H1 (cell line): ENCODE results near the gene HACD2. TPM values are rescaled to one million over a fixed set of nuclear protein-coding genes. Genes with fewer than 3 reads are reported as not detected.

Source experiments
- CTCF ChIA-PET: fragments of 300-600 bp; sonication (Branson Sonifier 250); formaldehyde crosslinking; loops from one replicate; lab custom pipeline; 2021; ENCODE audit not compliant: partially characterized antibody; lab: Charles Lee
- POLR2A ChIA-PET: fragments of 300-600 bp; sonication (Branson Sonifier 250); formaldehyde crosslinking; loops from one replicate; lab custom pipeline; 2021; ENCODE audit warnings: inconsistent platforms; ENCODE audit not compliant: partially characterized antibody; lab: Charles Lee
- DNase-seq, 2 experiments: peaks; one replicate each; pipeline versions ENCODE4 v3.0.0 to v3.0.0-alpha.2; 2010 to 2022; ENCODE audit warnings: low spot score in 2 of 2, low read depth in 1 of 2, mixed read lengths in 1 of 2
- FAIRE-seq: peaks from 2 replicates; lab custom pipeline; 2011; peaks lifted over from hg19 to GRCh38; lab: Jason Lieb, UNC
- H2AFZ ChIP-seq: 2 replicates; pipeline ENCODE4 v1.8.1; 2012; ENCODE audit warnings: low read length, inconsistent platforms
- H2AK5ac ChIP-seq: 2 replicates; pipeline ENCODE4 v1.6.1; 2013; ENCODE audit warnings: low read depth, low read length
- H2BK120ac ChIP-seq: replicated peaks from 2 replicates; pipeline ENCODE3; 2013; ENCODE audit warnings: low read depth, low read length, inconsistent platforms
- H2BK12ac ChIP-seq: 2 replicates; pipeline ENCODE4 v1.6.1; 2013; ENCODE audit warnings: low read depth, low read length
- H2BK15ac ChIP-seq: 2 replicates; pipeline ENCODE4 v1.6.1; 2013; ENCODE audit warnings: low read length
- H2BK20ac ChIP-seq: 2 replicates; pipeline ENCODE4 v1.6.1; 2013; ENCODE audit warnings: low read length
- H2BK5ac ChIP-seq: 2 replicates; pipeline ENCODE4 v1.6.1; 2013; ENCODE audit warnings: low read depth, low read length
- H3K14ac ChIP-seq: 2 replicates; pipeline ENCODE4 v1.6.1; 2013; ENCODE audit warnings: inconsistent platforms; ENCODE audit not compliant: insufficient read length
- H3K18ac ChIP-seq: 2 replicates; pipeline ENCODE4 v1.6.1; 2013; ENCODE audit warnings: low read length; ENCODE audit errors: extremely low read depth
- H3K23ac ChIP-seq: 2 replicates; pipeline ENCODE4 v1.6.1; 2013; ENCODE audit warnings: inconsistent platforms; ENCODE audit not compliant: insufficient read length
- H3K23me2 ChIP-seq: 2 replicates; pipeline ENCODE4 v1.6.1; 2013; ENCODE audit warnings: low read depth, low read length
- H3K27ac ChIP-seq: 2 replicates; pipeline ENCODE4 v1.6.1; 2011; ENCODE audit warnings: low read depth, low read length, inconsistent platforms
- H3K27me3 ChIP-seq, 4 experiments: replicated peaks in 1 of 4; 1 replicate in 1 of 4; 2 replicates in 3 of 4; pipeline versions ENCODE4 v1.6.1 to v1.8.1; 2011 to 2013; ENCODE audit warnings: low read length in 3 of 4, mild to moderate bottlenecking in 3 of 4, inconsistent platforms in 2 of 4, mixed read lengths in 2 of 4, moderate library complexity in 1 of 4; ENCODE audit not compliant: control insufficient read depth in 3 of 4, insufficient read depth in 3 of 4; ENCODE audit errors: extremely low read depth in 1 of 4
- H3K36me3 ChIP-seq, 4 experiments: 2 replicates each; pipeline versions ENCODE4 v1.6.1 to v1.8.1; 2011 to 2013; ENCODE audit warnings: mild to moderate bottlenecking in 4 of 4, low read length in 3 of 4, moderate library complexity in 2 of 4, control low read depth in 1 of 4, inconsistent platforms in 1 of 4; ENCODE audit not compliant: insufficient read depth in 4 of 4, control insufficient read depth in 2 of 4
- H3K4ac ChIP-seq: replicated peaks from 2 replicates; pipeline ENCODE3; 2013; ENCODE audit warnings: low read length, low read depth, mixed read lengths, inconsistent platforms; ENCODE audit not compliant: insufficient read length
- H3K4me1 ChIP-seq, 4 experiments: replicated peaks in 1 of 4; 1 replicate in 1 of 4; 2 replicates in 3 of 4; pipeline versions ENCODE4 v1.6.1 to v1.8.1; 2011 to 2013; ENCODE audit warnings: low read length in 3 of 4, inconsistent platforms in 2 of 4, mixed read lengths in 1 of 4; ENCODE audit not compliant: insufficient read depth in 4 of 4, control insufficient read depth in 3 of 4
- H3K4me2 ChIP-seq, 2 experiments: 2 replicates each; pipeline versions ENCODE4 v1.6.1 to v1.8.1; 2011 to 2013; ENCODE audit warnings: low read depth in 2 of 2, low read length in 2 of 2, control low read depth in 1 of 2, inconsistent platforms in 1 of 2, mild to moderate bottlenecking in 1 of 2; ENCODE audit not compliant: insufficient read depth in 1 of 2
- H3K4me3 ChIP-seq, 4 experiments: fragments of 200-600, 300-600 bp in 1 of 4; sonication (generic), shearing (Covaris generic), sonication (Bioruptor Twin) in 1 of 4; 2 replicates each; pipeline versions ENCODE4 v1.5.1 to v1.8.1; 2011 to 2016; ENCODE audit warnings: low read length in 4 of 4, low read depth in 3 of 4, control low read depth in 2 of 4, inconsistent platforms in 2 of 4, mild to moderate bottlenecking in 2 of 4, mixed read lengths in 1 of 4, moderate library complexity in 1 of 4; ENCODE audit not compliant: insufficient read depth in 2 of 4; ENCODE audit errors: extremely low read depth in 1 of 4
- H3K56ac ChIP-seq: replicated peaks from 2 replicates; pipeline ENCODE3; 2013; ENCODE audit warnings: low read depth, mild to moderate bottlenecking, mixed read lengths, low read length, inconsistent platforms; ENCODE audit not compliant: insufficient read length
- H3K79me1 ChIP-seq: 2 replicates; pipeline ENCODE4 v1.6.1; 2013; ENCODE audit warnings: low read depth, low read length, control low read depth
- H3K79me2 ChIP-seq, 2 experiments: 2 replicates each; pipeline versions ENCODE4 v1.6.1 to v1.8.1; 2012 to 2013; ENCODE audit warnings: low read length in 2 of 2, mild to moderate bottlenecking in 2 of 2, inconsistent platforms in 1 of 2; ENCODE audit not compliant: insufficient read depth in 2 of 2, control insufficient read depth in 1 of 2
- H3K9ac ChIP-seq, 4 experiments: replicated peaks in 1 of 4; 1 replicate in 1 of 4; 2 replicates in 3 of 4; pipeline versions ENCODE4 v1.6.1 to v1.8.1; 2011 to 2013; ENCODE audit warnings: low read depth in 3 of 4, low read length in 3 of 4, control low read depth in 2 of 4, mild to moderate bottlenecking in 2 of 4, moderate library complexity in 2 of 4, inconsistent platforms in 1 of 4; ENCODE audit errors: extremely low read depth in 1 of 4
- H3K9me3 ChIP-seq, 2 experiments: 2 replicates each; pipeline versions ENCODE4 v1.6.1 to v1.8.1; 2012 to 2013; ENCODE audit warnings: mild to moderate bottlenecking in 2 of 2, moderate library complexity in 2 of 2, control low read depth in 1 of 2, inconsistent platforms in 1 of 2, low read depth in 1 of 2, low read length in 1 of 2, mixed read lengths in 1 of 2; ENCODE audit not compliant: insufficient read depth in 2 of 2
- H4K20me1 ChIP-seq, 2 experiments: replicated peaks in 1 of 2; 2 replicates each; pipeline versions ENCODE3 to v1.8.1; 2011 to 2013; ENCODE audit warnings: inconsistent platforms in 2 of 2, low read length in 2 of 2, mild to moderate bottlenecking in 1 of 2; ENCODE audit not compliant: insufficient read depth in 2 of 2, control insufficient read depth in 1 of 2
- H4K5ac ChIP-seq: 2 replicates; pipeline ENCODE4 v1.6.1; 2013; ENCODE audit warnings: low read length, low read depth, mixed read lengths, inconsistent platforms; ENCODE audit not compliant: insufficient read length
- H4K8ac ChIP-seq: 2 replicates; pipeline ENCODE4 v1.8.0; 2013; ENCODE audit warnings: mild to moderate bottlenecking, moderate library complexity, low read length, inconsistent platforms; ENCODE audit not compliant: insufficient read depth; ENCODE audit errors: extremely low read depth
- H4K91ac ChIP-seq: replicated peaks from 2 replicates; pipeline ENCODE3; 2013; ENCODE audit warnings: low read length, mixed read lengths, inconsistent platforms; ENCODE audit not compliant: insufficient read length
- ATF3 ChIP-seq: IDR thresholded peaks from 2 replicates; pipeline ENCODE4 v1.6.1; 2011; ENCODE audit warnings: low read depth, mild to moderate bottlenecking, low read length; ENCODE audit not compliant: insufficient read depth
- BCL11A ChIP-seq, 2 experiments: IDR thresholded peaks; one replicate each; pipeline ENCODE4 v1.6.1; 2011; ENCODE audit warnings: low read depth in 2 of 2, low read length in 2 of 2, mild to moderate bottlenecking in 2 of 2
- EZH2 ChIP-seq: fragments of 200-600 bp; sonication (generic); IDR thresholded peaks from 2 replicates; pipeline ENCODE4 v1.7.1; 2012; ENCODE audit warnings: low read depth, mild to moderate bottlenecking, moderate library complexity, low read length, inconsistent platforms; ENCODE audit not compliant: severe bottlenecking
- NANOG ChIP-seq: IDR thresholded peaks from 2 replicates; pipeline ENCODE4 v1.6.1; 2011; ENCODE audit warnings: low read length, low read depth, mild to moderate bottlenecking, inconsistent platforms; ENCODE audit not compliant: insufficient read depth, poor library complexity, severe bottlenecking
- POLR2A ChIP-seq, 2 experiments: IDR thresholded peaks; 1 replicate in 1 of 2; 2 replicates in 1 of 2; pipeline ENCODE4 v1.6.1; 2011; ENCODE audit warnings: low read depth in 2 of 2, low read length in 2 of 2, mild to moderate bottlenecking in 2 of 2; ENCODE audit errors: control extremely low read depth in 1 of 2
- POU5F1 ChIP-seq: IDR thresholded peaks from 2 replicates; pipeline ENCODE4 v1.6.1; 2011; ENCODE audit warnings: low read depth, mild to moderate bottlenecking, low read length, moderate library complexity
- RAD21 ChIP-seq, 2 experiments: IDR thresholded peaks in 1 of 2; conservative IDR thresholded peaks in 1 of 2; 2 replicates each; pipeline ENCODE4 v1.6.1; 2011; ENCODE audit warnings: low read depth in 2 of 2, low read length in 2 of 2, improper control_type of control experiment in 1 of 2, inconsistent platforms in 1 of 2, mild to moderate bottlenecking in 1 of 2, moderate library complexity in 1 of 2
- RFX5 ChIP-seq: IDR thresholded peaks from 2 replicates; pipeline ENCODE4 v1.6.1; 2011; ENCODE audit warnings: low read depth, low read length, improper control_type of control experiment, borderline replicate concordance
- SIN3A ChIP-seq, 2 experiments: IDR thresholded peaks in 1 of 2; conservative IDR thresholded peaks in 1 of 2; 2 replicates each; pipeline ENCODE4 v1.6.1; 2011 to 2012; ENCODE audit warnings: low read length in 2 of 2, improper control_type of control experiment in 1 of 2, low read depth in 1 of 2, mild to moderate bottlenecking in 1 of 2
- TCF12 ChIP-seq: IDR thresholded peaks from 2 replicates; pipeline ENCODE4 v1.6.1; 2011; ENCODE audit warnings: low read depth, mild to moderate bottlenecking, low read length
- WGBS, 2 experiments: shearing (Covaris generic) in 1 of 2; methylation state at CpG; one replicate each; pipeline versions ENCODE4 v1.1.6 to v1.1.7; 2013 to 2015; ENCODE audit warnings: low lambda C conversion rate in 2 of 2, mixed read lengths in 2 of 2, inconsistent platforms in 1 of 2, low coverage in 1 of 2, missing lambda C conversion rate in 1 of 2; ENCODE audit not compliant: insufficient replicate concordance in 2 of 2, insufficient coverage in 1 of 2, insufficient read length in 1 of 2; ENCODE audit errors: extremely low coverage in 1 of 2, missing lambda C conversion rate in 1 of 2; 5-methylcytosine and 5-hydroxymethylcytosine counted together
- polyA plus RNA-seq, 7 experiments: library from polyadenylated mRNA; depleted of rRNA in 3 of 7; stranded (reverse) in 5 of 7; unstranded in 2 of 7; fragments of >200 nt in 5 of 7; fragments of 200-250 nt in 2 of 7; gene quantifications; 1 replicate in 5 of 7; 2 replicates in 1 of 7; 4 replicates in 1 of 7; pipeline versions ENCODE4 v1.2.1 to v1.2.3, GENCODE V29; 2011 to 2013; ENCODE audit warnings: missing spikeins in 2 of 7, mixed read lengths in 2 of 7
- total RNA-seq: library from RNA; stranded (reverse); fragmentation: NEBNext Ultra II Directional; extraction: Animal tissue kit (Norgen Biotek cat#: 25700); gene quantifications from 2 replicates; pipeline ENCODE4 v1.2.1, GENCODE V29; 2021

Gene HACD2
- total and polyA plus RNA-seq, 2 of the 8 experiments (the other 6 are each of a cell fraction or from before 2014, with no cell fraction given), result 24.9 to 31.2 TPM

GRCh38 chr3:123449997-123450604 is 134.8 kb downstream of the HACD2 start:
- H3K27ac ChIP-seq, result no peak overlapping the region

More at GRCh38 chr3:123449997-123450604, 134.8 kb downstream of the HACD2 start:
- WGBS, 2 experiments, result 18% methylated on average over 22 of the region's 33 CpGs; no CpG with 5 or more reads in 1 of the 2 experiments
- Histone ChIP-seq H2BK120ac (no peak overlapping the region), H3K18ac (no peak overlapping the region; the same call in 1 of the 2 replicates), H3K23me2 (peaks cover 10% of the 10 kb centered on the region; the same call in 1 of the 2 replicates), H4K8ac (no peak overlapping the region), H3K4me1 (peaks cover 0 to 11% (median 4%) of the 10 kb centered on the region in 4 experiments; a peak in 5 of 7 replicates), H3K79me1 (no peaks in the 10 kb centered on the region), H3K4me3 (peak overlapping the region; percentile 30 to 73 (median 58)), H3K36me3 (peaks cover 0 to 2% (median 0%) of the 10 kb centered on the region in 4 experiments; a peak in 1 of 8 replicates), H3K14ac (no peak overlapping the region), H2BK20ac (no peak overlapping the region; the same call in 1 of the 2 replicates), H3K79me2 (no peaks in the 10 kb centered on the region), H4K91ac (no peak overlapping the region), H2BK12ac (no peak overlapping the region), H2AK5ac (no peak overlapping the region), H3K23ac (no peak overlapping the region), H2BK15ac (no peak overlapping the region), H3K9me3 (no peaks in the 10 kb centered on the region), H4K5ac (no peak overlapping the region), H3K4me2 (peak overlapping the region; percentile 62 to 65), H2AFZ (peak overlapping the region; percentile 36; the same call in 1 of the 2 replicates), H2BK5ac (no peak overlapping the region), H3K56ac (no peak overlapping the region), H3K27me3 (peaks cover 11 to 39% (median 28%) of the 10 kb centered on the region in 4 experiments), H3K9ac (peak overlapping the region in 1 of 4 experiments; percentile 36; a peak in 2 of 7 replicates), H4K20me1 (peaks cover 2 to 4% of the 10 kb centered on the region in 2 experiments), H3K4ac (no peak overlapping the region)
- ChIA-PET POLR2A (interaction anchor here (0.6 to 2.0 kb wide), 3 partner anchors 9 to 113 kb away, joined by 3 to 6 read pairs (median 3); no protein-coding TSS in a partner anchor), CTCF (interaction anchor here (0.6 to 5.0 kb wide), 18 partner anchors 9 to 1011 kb away, joined by 3 to 35 read pairs (median 3); no protein-coding TSS in a partner anchor)
- FAIRE-seq, result no peak
- TF ChIP-seq POU5F1 (no peak), POLR2A (IDR thresholded peaks at IDR 0.05; ENCODE audit: control extremely low read depth in 1 of 2, low read depth in 2 of 2, low read length in 2 of 2) (no peak), RAD21 (IDR thresholded peaks at IDR 0.05 in 1 of 2, conservative IDR thresholded peaks at IDR 0.05 in 1 of 2; ENCODE audit: low read depth in 2 of 2, low read length in 2 of 2) (no peak), BCL11A (IDR thresholded peaks at IDR 0.05; ENCODE audit: low read depth in 2 of 2, low read length in 2 of 2) (no peak), TCF12 (no peak), EZH2 (peak; percentile 13), NANOG (no peak), ATF3 (no peak), SIN3A (conservative IDR thresholded peaks at IDR 0.05 in 1 of 2, IDR thresholded peaks at IDR 0.05 in 1 of 2; ENCODE audit: low read depth in 1 of 2, low read length in 2 of 2) (peak in 1 of 2 experiments; percentile 35; a peak in 1 of 4 replicates), RFX5 (no peak)
- DNase-seq, result peak in 1 of 2 experiments; percentile 79
